Adipose tissue (tissue), 3 donors: ENCODE results near the gene NCAPD2. TPM values are rescaled to one million over a fixed set of nuclear protein-coding genes. Genes with fewer than 3 reads are reported as not detected.

Source experiments
- H3K27ac ChIP-seq: one replicate; pipeline ENCODE4 v1.5.1; 2013; ENCODE audit warnings: low read depth, low read length
- WGBS, 3 donors: extraction: QIAGEN DNeasy Blood & Tissue Kit; methylation state at CpG; one replicate each; pipeline ENCODE4 v1.1.7; 2013; 5-methylcytosine and 5-hydroxymethylcytosine counted together
- polyA plus RNA-seq, 3 donors: library from polyadenylated mRNA; stranded (reverse); fragments of 200-250 nt; gene quantifications; one replicate each; pipeline ENCODE4 v1.2.3, GENCODE V29; 2013
- donor health status: healthy with polysubstance abuse.
- donor health status: Bipolar disorder and iron deficiency.
- donor health status: healthy.

The NCAPD2 gene
- polyA plus RNA-seq, result 1 to 10 TPM; 5.5 to 7.4 (median 7.1) TPM

GRCh38 chr12:6493497-6494257 is at the start of gene NCAPD2:
TSS of gene NCAPD2 (plus strand) at chr12:6494102. CDS start at chr12:6495099, 997 bp downstream.
- H3K27ac ChIP-seq, result peak within 1 kb of the TSS; percentile 66
- WGBS, 3 donors, result 0 to 1% (median 0%) methylated on average over 47 to 49 of the region's 49 CpGs

- WGBS, 3 donors, result 87 to 88% (median 88%) methylated on average over 16 of the region's 16 CpGs
Measured at GRCh38 chr12:6444704-6445688, 48.9 kb upstream of the NCAPD2 start, which contains the start of gene CD27. TSS of gene CD27 (plus strand) at chr12:6444955. CDS start at chr12:6445096, 141 bp downstream.

GRCh38 chr12:6450091-6450868 is 43.6 kb upstream of the NCAPD2 start:
- whole genome bisulfite sequencing, 3 donors, result 73 to 81% (median 75%) methylated on average over 16 of the region's 16 CpGs
- no peak overlapping the region for H3K27ac ChIP-seq

More at GRCh38 chr12:6444704-6445688, 48.9 kb upstream of the NCAPD2 start, which contains the start of gene CD27:
- no peak within 1 kb of the TSS for H3K27ac ChIP-seq

GRCh38 chr12:6450869-6451347 is 43.0 kb upstream of the NCAPD2 start:
- WGBS, 3 donors, result 5 to 12% (median 10%) methylated on average over 11 of the region's 11 CpGs
- no peak overlapping the region for H3K27ac ChIP-seq

GRCh38 chr12:6451348-6452244 is 42.3 kb upstream of the NCAPD2 start, which contains the start of gene TAPBPL:
TSS of gene TAPBPL (plus strand) at chr12:6452042. CDS start at chr12:6452249, 207 bp downstream.
- H3K27ac ChIP-seq, result peak within 1 kb of the TSS; percentile 53
- WGBS, 3 donors, result 0 to 1% (median 0%) methylated on average over 27 of the region's 27 CpGs

GRCh38 chr12:6452245-6452943 is 41.5 kb upstream of the NCAPD2 start:
- H3K27ac ChIP-seq, result peak overlapping the region; percentile 53

GRCh38 chr12:6452944-6453630 is 40.8 kb upstream of the NCAPD2 start:
- no peak overlapping the region for H3K27ac ChIP-seq
- 49 to 66% (median 53%) methylated on average over 16 to 17 of the region's 17 CpGs for WGBS, 3 donors

More at GRCh38 chr12:6452245-6452943, 41.5 kb upstream of the NCAPD2 start:
- 2 to 6% (median 2%) methylated on average over 9 of the region's 9 CpGs for WGBS, 3 donors

- no peak overlapping the region for H3K27ac ChIP-seq
Measured at GRCh38 chr12:6457220-6457945, 36.5 kb upstream of the NCAPD2 start.

GRCh38 chr12:6458281-6459003 is 35.5 kb upstream of the NCAPD2 start:
- no peak overlapping the region for H3K27ac ChIP-seq
- WGBS, 3 donors, result 89 to 95% (median 94%) methylated on average over 14 of the region's 14 CpGs

More at GRCh38 chr12:6457220-6457945, 36.5 kb upstream of the NCAPD2 start:
- WGBS, 3 donors, result 89 to 93% (median 89%) methylated on average over 12 of the region's 12 CpGs

GRCh38 chr12:6459004-6459337 is 34.9 kb upstream of the NCAPD2 start:
- WGBS, 3 donors, result 90 to 95% (median 93%) methylated on average over 2 of the region's 2 CpGs
- no peak overlapping the region for H3K27ac ChIP-seq

- no peak overlapping the region for H3K27ac ChIP-seq
- 74 to 82% (median 82%) methylated on average over 10 of the region's 10 CpGs for WGBS, 3 donors
Measured at GRCh38 chr12:6460751-6461371, 33.0 kb upstream of the NCAPD2 start.

- 44 to 81% (median 53%) methylated on average over 15 of the region's 15 CpGs for WGBS, 3 donors
- H3K27ac ChIP-seq, result peak overlapping the region; percentile 23
Measured at GRCh38 chr12:6461401-6462233, 32.3 kb upstream of the NCAPD2 start.

- 73 to 88% (median 78%) methylated on average over 14 of the region's 14 CpGs for WGBS, 3 donors
- peak overlapping the region; percentile 23 for H3K27ac ChIP-seq
Measured at GRCh38 chr12:6462234-6462995, 31.5 kb upstream of the NCAPD2 start.
